OCI-LY7 (cell line): ENCODE measurements around the gene TRIM14. TPM values are rescaled to one million over a fixed set of nuclear protein-coding genes. Genes with fewer than 3 reads are reported as not detected.

ENCODE experiments used
- BruUV-seq: library from RNA; stranded (reverse); fragments of 400-500 nt; replicated peaks from 2 replicates; lab custom pipeline; 2021; lab: Mats Ljungman, UMichigan
- CTCF ChIA-PET: fragments of 300-600 bp; sonication (Branson Sonifier 250); formaldehyde crosslinking; loops from one replicate; lab custom pipeline; 2022; ENCODE audit warnings: antibody characterized with exemption; ENCODE audit not compliant: unreplicated experiment; lab: Charles Lee
- POLR2A ChIA-PET: fragments of 300-600 bp; sonication (Branson Sonifier 250); formaldehyde crosslinking; loops from one replicate; lab custom pipeline; 2022; ENCODE audit warnings: antibody characterized with exemption; lab: Charles Lee
- DNase-seq: peaks from one replicate; pipeline ENCODE4 v3.0.0-alpha.2; 2015; ENCODE audit warnings: low spot score
- H2AFZ ChIP-seq: fragments of 200-600 bp; sonication (generic), shearing (Covaris generic); 2 replicates; pipeline ENCODE4 v1.6.1; 2014; ENCODE audit warnings: mild to moderate bottlenecking, antibody characterized with exemption, low read length, moderate library complexity
- H3K27ac ChIP-seq: fragments of 200-600 bp; sonication (generic); 2 replicates; pipeline ENCODE4 v1.5.1; 2014; ENCODE audit warnings: mixed run types, low read depth, mild to moderate bottlenecking, moderate library complexity, low read length, inconsistent platforms; ENCODE audit not compliant: poor library complexity, severe bottlenecking
- H3K36me3 ChIP-seq: fragments of 200-600 bp; sonication (generic); 2 replicates; pipeline ENCODE4 v1.6.1; 2014; ENCODE audit warnings: mild to moderate bottlenecking, antibody characterized with exemption, low read length, moderate library complexity, mixed read lengths; ENCODE audit not compliant: insufficient read depth
- H3K4me1 ChIP-seq: fragments of 200-600 bp; sonication (generic); 2 replicates; pipeline ENCODE4 v1.5.1; 2014; ENCODE audit warnings: mild to moderate bottlenecking, low read length; ENCODE audit not compliant: insufficient read depth, poor library complexity, severe bottlenecking
- H3K4me2 ChIP-seq: fragments of 200-600 bp; sonication (generic); 2 replicates; pipeline ENCODE4 v1.6.1; 2014; ENCODE audit warnings: mild to moderate bottlenecking, low read length
- H3K4me3 ChIP-seq: fragments of 200-600 bp; sonication (generic); 2 replicates; pipeline ENCODE4 v1.5.1; 2014; ENCODE audit warnings: mild to moderate bottlenecking, low read depth, low read length; ENCODE audit not compliant: poor library complexity, severe bottlenecking
- H3K79me2 ChIP-seq: fragments of 200-600 bp; sonication (generic); 2 replicates; pipeline ENCODE4 v1.6.1; 2016; ENCODE audit warnings: low read depth, mild to moderate bottlenecking, low read length, moderate library complexity, mixed read lengths; ENCODE audit not compliant: insufficient read depth
- H3K9me2 ChIP-seq: fragments of 200-600 bp; sonication (generic); 2 replicates; pipeline ENCODE4 v1.6.1; 2016; ENCODE audit warnings: mild to moderate bottlenecking, low read length, mixed read lengths; ENCODE audit not compliant: insufficient read depth
- H3K9me3 ChIP-seq: fragments of 200-600 bp; sonication (generic); 2 replicates; pipeline ENCODE4 v1.6.1; 2014; ENCODE audit warnings: mild to moderate bottlenecking, mixed run types, low read length, mixed read lengths
- H4K20me1 ChIP-seq: fragments of 200-600 bp; sonication (generic); 2 replicates; pipeline ENCODE4 v1.6.1; 2014; ENCODE audit warnings: mild to moderate bottlenecking, antibody characterized with exemption, low read length, moderate library complexity, mixed read lengths; ENCODE audit not compliant: insufficient read depth
- CTCF ChIP-seq: fragments of 200-600 bp; sonication (generic); conservative IDR thresholded peaks from 2 replicates; pipeline ENCODE4 v1.5.1; 2014; ENCODE audit warnings: mild to moderate bottlenecking, antibody characterized with exemption, low read length, moderate library complexity, mixed read lengths
- EZH2phosphoT487 ChIP-seq: fragments of 200-600 bp; sonication (generic); IDR thresholded peaks from 2 replicates; pipeline ENCODE4 v1.6.1; 2018; ENCODE audit warnings: low read depth, borderline replicate concordance, mild to moderate bottlenecking, mixed run types, antibody characterized with exemption, low read length, moderate library complexity, mixed read lengths
- intact Hi-C: fragments of 100-400 bp; cut with micrococcal nuclease; formaldehyde crosslinking; loops from one replicate; pipeline ENCODE4 v1.10.0; 2022; ENCODE audit not compliant: unreplicated experiment
- total RNA-seq, 2 experiments: library from RNA; depleted of rRNA in 1 of 2; stranded (reverse); fragments of >200 nt in 1 of 2; shearing (Covaris generic) in 1 of 2; gene quantifications; 2 replicates each; pipeline ENCODE4 v1.2.3, GENCODE V29; 2014 to 2022

Gene TRIM14
- total RNA-seq, 2 experiments from 2014 or later: 21.4 to 26.0 TPM

- Histone ChIP-seq H3K27ac (no peak overlapping the region), H3K36me3 (no peaks in the 10 kb centered on the region), H3K4me3 (no peak overlapping the region), H3K79me2 (no peaks in the 10 kb centered on the region), H3K9me2 (no peaks in the 10 kb centered on the region), H4K20me1 (no peaks in the 10 kb centered on the region), H3K4me1 (peaks cover 7% of the 10 kb centered on the region), H3K4me2 (no peak overlapping the region), H3K9me3 (no peaks in the 10 kb centered on the region), H2AFZ (no peak overlapping the region)
- ChIA-PET POLR2A (no interaction called here), CTCF (no interaction called here)
- BruUV-seq: no TSS peak
- intact Hi-C loops: no loop called here
- DNase-seq: no peak
- TF ChIP-seq EZH2phosphoT487: no peak
- TF ChIP-seq CTCF: no peak
Measured at GRCh38 chr9:98164912-98165311, 45.9 kb upstream of the TRIM14 start.

- no peak overlapping the region for H3K4me2 ChIP-seq
- intact Hi-C loops: no loop called here
- no peak overlapping the region for H3K4me3 ChIP-seq
- H3K27ac ChIP-seq: no peak overlapping the region
- TF ChIP-seq CTCF: no peak
- no peak for TF ChIP-seq EZH2phosphoT487
- no peaks in the 10 kb centered on the region for H3K79me2 ChIP-seq
- ChIA-PET CTCF (no interaction called here), POLR2A (no interaction called here)
- H3K9me2 ChIP-seq: no peaks in the 10 kb centered on the region
- H3K36me3 ChIP-seq: no peaks in the 10 kb centered on the region
- no TSS peak for BruUV-seq
- no peaks in the 10 kb centered on the region for H4K20me1 ChIP-seq
- no peak overlapping the region for H2AFZ ChIP-seq
- no peak for DNase-seq
- H3K4me1 ChIP-seq: no peaks in the 10 kb centered on the region
- H3K9me3 ChIP-seq: no peaks in the 10 kb centered on the region
Measured at GRCh38 chr9:98162613-98163012, 43.6 kb upstream of the TRIM14 start.

- Histone ChIP-seq H3K4me1 (no peaks in the 10 kb centered on the region), H3K9me3 (no peaks in the 10 kb centered on the region), H2AFZ (no peak overlapping the region), H3K36me3 (no peaks in the 10 kb centered on the region), H4K20me1 (no peaks in the 10 kb centered on the region), H3K4me2 (no peak overlapping the region), H3K27ac (no peak overlapping the region), H3K79me2 (no peaks in the 10 kb centered on the region), H3K4me3 (no peak overlapping the region), H3K9me2 (no peaks in the 10 kb centered on the region)
- no TSS peak for BruUV-seq
- intact Hi-C loops: no loop called here
- no peak for DNase-seq
- CTCF ChIA-PET: no interaction called here
- TF ChIP-seq CTCF: no peak
- no peak for TF ChIP-seq EZH2phosphoT487
- POLR2A ChIA-PET: no interaction called here
Measured at GRCh38 chr9:98161851-98162250, 42.8 kb upstream of the TRIM14 start.
